Measurements from ENCODE around the gene RIMOC1. TPM values are rescaled to one million over a fixed set of nuclear protein-coding genes. Genes with fewer than 3 reads are reported as not detected.
"Not testable (repeated sequence)": the region's sequence is repeated elsewhere in the genome, so short reads cannot be mapped to it uniquely, and the experiment has no call there.

The RIMOC1 gene
- polyA plus RNA-seq, 5 donors, result 18.0 to 34.4 (median 26.7) TPM

GRCh38 chr5:41883936-41884335, 20.2 kb upstream of the RIMOC1 start:
- no peak for DNase-seq

GRCh38 chr5:41885286-41885685, 18.9 kb upstream of the RIMOC1 start:
- DNase-seq, result no peak

GRCh38 chr5:41891066-41891707, 13.0 kb upstream of the RIMOC1 start:
- no peak for DNase-seq

GRCh38 chr5:41892031-41892430, 12.1 kb upstream of the RIMOC1 start:
- DNase-seq, result no peak

GRCh38 chr5:41893074-41893851, 10.9 kb upstream of the RIMOC1 start:
- DNase-seq, result no peak

GRCh38 chr5:41896230-41896629, 7.9 kb upstream of the RIMOC1 start:
- no peak for DNase-seq

- DNase-seq, result no peak
Measured at GRCh38 chr5:41903382-41903891, 707 bp upstream of the RIMOC1 start.

- no peak for DNase-seq
Measured at GRCh38 chr5:41906151-41906550, 2.0 kb downstream of the RIMOC1 start.

GRCh38 chr5:41908374-41909079, 4.4 kb downstream of the RIMOC1 start:
- no peak for DNase-seq

GRCh38 chr5:41918105-41918504, 14.0 kb downstream of the RIMOC1 start:
- no peak for DNase-seq

GRCh38 chr5:41921166-41921565, 17.0 kb downstream of the RIMOC1 start:
- DNase-seq, result no peak

- DNase-seq, result no peak
Measured at GRCh38 chr5:41921874-41922273, 17.7 kb downstream of the RIMOC1 start.

GRCh38 chr5:41924526-41924871, 20.4 kb downstream of the RIMOC1 start:
- peak in 1 of 2 donors; percentile 5 for DNase-seq

GRCh38 chr5:41924872-41925554, 20.9 kb downstream of the RIMOC1 start, which contains the start of gene FBXO4:
TSS of gene FBXO4 (plus strand) at chr5:41925281. CDS start at chr5:41925310, 29 bp downstream.
- DNase-seq, result peak; percentile 87

- peak in 1 of 2 donors; percentile 55 for DNase-seq
Measured at GRCh38 chr5:41925555-41925951, 21.4 kb downstream of the RIMOC1 start.

- no peak for DNase-seq
Measured at GRCh38 chr5:41927604-41928003, 23.5 kb downstream of the RIMOC1 start.

GRCh38 chr5:41929035-41929434, 24.9 kb downstream of the RIMOC1 start:
- no peak for DNase-seq

GRCh38 chr5:41932770-41933169, 28.6 kb downstream of the RIMOC1 start:
- no peak for DNase-seq

- DNase-seq, result no peak
Measured at GRCh38 chr5:41935544-41935943, 31.4 kb downstream of the RIMOC1 start.

GRCh38 chr5:41940641-41941040, 36.5 kb downstream of the RIMOC1 start:
- no peak for DNase-seq

- DNase-seq, result not testable (repeated sequence)
Measured at GRCh38 chr5:41945332-41945955, 41.3 kb downstream of the RIMOC1 start.
